ENCODE data around the gene SLC41A3. TPM values are rescaled to one million over a fixed set of nuclear protein-coding genes. Genes with fewer than 3 reads are reported as not detected.

SLC41A3 gene
- total and polyA plus RNA-seq, 2 of the 8 experiments (the other 6 are each of a cell fraction or from before 2014, with no cell fraction given), result 30.2 to 56.4 TPM

DNA sequence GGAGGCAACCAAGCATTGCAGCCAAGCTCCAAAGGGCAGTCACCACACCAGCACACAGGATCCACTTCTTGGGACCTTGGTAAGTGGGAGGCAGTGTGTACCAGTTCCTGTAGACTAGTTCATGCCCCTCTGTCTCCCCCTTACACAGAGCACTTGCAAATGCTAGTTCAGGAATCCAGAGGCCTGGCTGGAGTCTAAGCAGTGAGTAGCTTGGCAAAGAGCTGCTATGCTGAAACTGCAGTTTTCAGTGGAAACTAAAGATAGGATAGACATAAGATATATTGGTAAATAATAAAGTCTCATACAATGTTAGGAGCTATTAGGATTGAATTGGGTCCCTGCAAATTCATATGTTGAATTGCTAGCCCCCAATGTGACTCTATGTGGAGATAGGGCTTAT, 13.9 kb upstream of the SLC41A3 start (continued):
- TF ChIP-seq CHD7 (IDR thresholded peaks at IDR 0.05; ENCODE audit: insufficient replicate concordance, low read length), result no peak
- TF ChIP-seq CBX8 (IDR thresholded peaks at IDR 0.05; ENCODE audit: borderline replicate concordance, low read depth, low read length), result no peak
- no peak for TF ChIP-seq RAD21 (IDR thresholded peaks at IDR 0.05 in 1 of 2, conservative IDR thresholded peaks at IDR 0.05 in 1 of 2; ENCODE audit: low read depth in 2 of 2, low read length in 2 of 2)
- no peak for TF ChIP-seq BACH1 (IDR thresholded peaks at IDR 0.05; ENCODE audit: low read length)
